Measurements from ENCODE around the gene ITGA1. TPM values are rescaled to one million over a fixed set of nuclear protein-coding genes. Genes with fewer than 3 reads are reported as not detected.

ITGA1 gene
- total RNA-seq, result 82.9 and 176 TPM in 2 replicates

DNA sequence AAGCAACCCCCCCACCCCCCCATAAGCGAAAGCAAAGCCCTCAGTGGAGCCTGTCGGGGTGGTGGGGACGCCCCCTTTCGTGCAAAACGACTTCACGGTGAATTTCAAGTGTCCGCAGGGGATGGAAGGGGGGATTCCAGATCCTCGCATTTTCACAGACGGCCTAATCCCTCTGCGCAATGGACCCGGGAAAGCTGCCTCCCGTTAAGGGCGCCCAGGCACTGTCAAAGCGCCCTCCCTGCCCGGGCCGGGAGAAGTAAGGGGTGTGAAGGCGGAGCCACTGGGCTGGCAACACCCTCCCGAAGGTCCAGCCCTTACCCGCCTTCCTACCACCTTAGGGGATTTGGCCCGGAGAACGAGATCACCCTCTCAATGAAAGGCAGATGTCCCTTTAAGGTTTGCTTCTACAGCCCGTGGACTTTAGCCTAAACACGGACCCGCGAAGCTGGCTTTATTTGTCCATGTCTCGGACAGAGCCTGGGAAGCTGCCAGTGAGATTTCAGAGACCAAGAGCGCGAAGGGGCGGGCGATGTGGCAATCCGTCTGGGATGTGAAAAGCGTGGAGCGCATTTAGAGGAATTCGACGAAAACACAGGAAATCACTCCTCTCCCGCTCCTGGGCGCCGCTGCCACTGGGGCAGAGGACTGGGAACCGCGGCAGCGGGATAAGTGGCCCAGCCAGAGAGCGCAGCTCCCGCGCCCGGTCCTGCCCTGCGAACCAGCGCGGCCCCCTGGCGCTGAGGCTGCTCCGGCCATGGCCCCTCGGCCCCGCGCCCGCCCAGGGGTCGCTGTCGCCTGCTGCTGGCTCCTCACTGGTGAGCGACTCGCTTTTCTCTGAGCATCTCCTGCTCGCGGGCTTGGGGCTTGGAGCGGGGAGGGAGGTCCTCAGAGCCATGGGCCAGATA lies at the start of gene ITGA1, which contains the start of gene PELO:
Gene ITGA1, plus strand, starts transcription at position 317 of the 905 bp plus-strand sequence. Its CDS starts 438 bp downstream, at position 755.
Gene PELO, plus strand, starts transcription at position 317 of the 905 bp plus-strand sequence. CDS start 12,479 bp downstream, outside the sequence.

DNA sequence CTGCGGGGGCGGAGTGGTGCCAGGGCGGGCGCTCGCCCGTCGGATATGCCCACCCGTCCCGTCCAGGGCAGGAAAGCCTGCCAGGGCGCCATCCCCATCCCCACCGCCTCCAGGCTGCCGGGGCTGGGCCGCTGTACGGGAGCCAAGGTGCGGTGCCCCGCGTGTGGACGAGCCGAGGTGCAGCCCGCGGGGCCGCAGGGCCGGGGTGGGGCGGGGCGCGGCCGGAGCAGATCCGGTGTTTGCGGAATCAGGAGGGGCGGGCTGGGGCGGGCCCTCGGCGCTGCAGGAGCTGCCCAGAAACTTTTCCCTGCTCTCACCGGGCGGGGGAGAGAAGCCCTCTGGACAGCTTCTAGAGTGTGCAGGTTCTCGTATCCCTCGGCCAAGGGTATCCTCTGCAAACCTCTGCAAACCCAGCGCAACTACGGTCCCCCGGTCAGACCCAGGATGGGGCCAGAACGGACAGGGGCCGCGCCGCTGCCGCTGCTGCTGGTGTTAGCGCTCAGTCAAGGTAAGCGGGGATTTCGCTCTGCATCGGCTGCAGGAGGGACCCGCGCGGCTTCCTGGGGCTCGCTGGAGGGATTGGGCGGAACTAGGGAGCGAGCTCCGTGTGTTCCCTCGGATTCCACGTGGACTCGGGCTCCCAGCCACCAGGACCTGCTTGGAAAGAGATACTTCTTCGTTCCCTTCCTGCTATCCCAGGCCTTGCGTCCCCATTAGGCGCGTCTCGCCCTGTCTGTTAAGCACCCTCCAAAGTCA lies 201.5 kb downstream of the ITGA1 start, which contains the start of gene ITGA2:
Gene ITGA2, plus strand, starts transcription at position 328 of the 756 bp plus-strand sequence. Its CDS starts 117 bp downstream, at position 445.

Other genes starting within 250 kb of the ITGA1 start
- gene PELO, start within 50 bp of the ITGA1 start, total RNA-seq, result 15.8 and 23.0 TPM in 2 replicates
- gene ITGA2, start 201.4 kb downstream of the ITGA1 start, total RNA-seq, result 26.0 and 73.1 TPM in 2 replicates

All from dermis lymphatic vessel endothelial cell (primary cell).